ENCODE measurements around the gene FOXP2.

- TF ChIP-seq, protein P1, sequence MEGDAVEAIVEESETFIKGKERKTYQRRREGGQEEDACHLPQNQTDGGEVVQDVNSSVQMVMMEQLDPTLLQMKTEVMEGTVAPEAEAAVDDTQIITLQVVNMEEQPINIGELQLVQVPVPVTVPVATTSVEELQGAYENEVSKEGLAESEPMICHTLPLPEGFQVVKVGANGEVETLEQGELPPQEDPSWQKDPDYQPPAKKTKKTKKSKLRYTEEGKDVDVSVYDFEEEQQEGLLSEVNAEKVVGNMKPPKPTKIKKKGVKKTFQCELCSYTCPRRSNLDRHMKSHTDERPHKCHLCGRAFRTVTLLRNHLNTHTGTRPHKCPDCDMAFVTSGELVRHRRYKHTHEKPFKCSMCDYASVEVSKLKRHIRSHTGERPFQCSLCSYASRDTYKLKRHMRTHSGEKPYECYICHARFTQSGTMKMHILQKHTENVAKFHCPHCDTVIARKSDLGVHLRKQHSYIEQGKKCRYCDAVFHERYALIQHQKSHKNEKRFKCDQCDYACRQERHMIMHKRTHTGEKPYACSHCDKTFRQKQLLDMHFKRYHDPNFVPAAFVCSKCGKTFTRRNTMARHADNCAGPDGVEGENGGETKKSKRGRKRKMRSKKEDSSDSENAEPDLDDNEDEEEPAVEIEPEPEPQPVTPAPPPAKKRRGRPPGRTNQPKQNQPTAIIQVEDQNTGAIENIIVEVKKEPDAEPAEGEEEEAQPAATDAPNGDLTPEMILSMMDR (IDR thresholded peaks at IDR 0.05), result no peak
- TF ChIP-seq POLR2A (IDR thresholded peaks at IDR 0.05), result no peak
- no peak for TF ChIP-seq POLR2AphosphoS5 (IDR thresholded peaks at IDR 0.05)
Observed at GRCh38 chr7:114575098-114575497, 160.5 kb downstream of the FOXP2 start.
